Measurements from ENCODE around the gene TAF4B.
"Not testable (repeated sequence)": the region's sequence is repeated elsewhere in the genome, so short reads cannot be mapped to it uniquely, and the experiment has no call there.

Gene TAF4B, protein sequence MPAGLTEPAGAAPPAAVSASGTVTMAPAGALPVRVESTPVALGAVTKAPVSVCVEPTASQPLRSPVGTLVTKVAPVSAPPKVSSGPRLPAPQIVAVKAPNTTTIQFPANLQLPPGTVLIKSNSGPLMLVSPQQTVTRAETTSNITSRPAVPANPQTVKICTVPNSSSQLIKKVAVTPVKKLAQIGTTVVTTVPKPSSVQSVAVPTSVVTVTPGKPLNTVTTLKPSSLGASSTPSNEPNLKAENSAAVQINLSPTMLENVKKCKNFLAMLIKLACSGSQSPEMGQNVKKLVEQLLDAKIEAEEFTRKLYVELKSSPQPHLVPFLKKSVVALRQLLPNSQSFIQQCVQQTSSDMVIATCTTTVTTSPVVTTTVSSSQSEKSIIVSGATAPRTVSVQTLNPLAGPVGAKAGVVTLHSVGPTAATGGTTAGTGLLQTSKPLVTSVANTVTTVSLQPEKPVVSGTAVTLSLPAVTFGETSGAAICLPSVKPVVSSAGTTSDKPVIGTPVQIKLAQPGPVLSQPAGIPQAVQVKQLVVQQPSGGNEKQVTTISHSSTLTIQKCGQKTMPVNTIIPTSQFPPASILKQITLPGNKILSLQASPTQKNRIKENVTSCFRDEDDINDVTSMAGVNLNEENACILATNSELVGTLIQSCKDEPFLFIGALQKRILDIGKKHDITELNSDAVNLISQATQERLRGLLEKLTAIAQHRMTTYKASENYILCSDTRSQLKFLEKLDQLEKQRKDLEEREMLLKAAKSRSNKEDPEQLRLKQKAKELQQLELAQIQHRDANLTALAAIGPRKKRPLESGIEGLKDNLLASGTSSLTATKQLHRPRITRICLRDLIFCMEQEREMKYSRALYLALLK

DNA sequence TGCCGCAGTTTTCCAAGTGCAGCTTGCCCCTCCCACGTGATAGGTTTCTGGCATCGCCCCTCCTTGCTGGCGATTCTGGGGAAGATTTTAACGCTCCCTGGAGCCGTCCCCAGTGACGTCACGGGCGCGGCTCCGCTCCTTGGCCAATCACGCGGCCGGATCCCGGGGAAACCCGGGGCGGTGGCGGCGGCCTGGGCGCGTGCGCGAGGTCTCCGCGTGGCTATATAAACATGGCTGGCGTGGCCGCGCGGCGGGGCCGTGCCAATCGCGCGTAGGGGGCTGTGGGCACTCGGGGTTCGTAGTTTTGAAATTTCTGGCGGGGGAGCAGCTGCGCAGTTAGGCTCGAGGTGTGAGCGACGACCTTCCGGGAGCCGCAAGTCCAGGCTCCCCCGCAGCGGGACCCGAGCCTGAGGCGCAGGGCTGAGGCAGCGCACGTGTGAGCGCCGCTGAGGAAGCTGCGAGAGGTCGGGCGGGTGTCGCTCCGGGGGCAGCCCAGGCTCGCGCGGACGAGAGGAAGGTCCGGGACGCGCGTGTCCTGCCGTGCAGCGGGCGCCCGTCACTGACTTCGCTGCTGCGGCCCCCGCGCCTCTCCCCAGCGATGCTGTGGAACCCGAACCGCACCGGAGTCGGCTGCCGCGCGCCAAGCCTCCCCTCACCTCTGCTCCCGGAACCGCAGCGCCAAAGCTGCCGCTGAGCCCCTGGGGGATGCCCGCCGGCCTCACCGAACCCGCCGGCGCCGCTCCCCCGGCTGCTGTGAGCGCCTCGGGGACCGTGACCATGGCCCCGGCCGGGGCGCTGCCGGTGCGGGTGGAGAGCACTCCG lies at the start of gene TAF4B:
TAF4B (plus strand) TSS at position 217 of the 822 bp plus-strand sequence; CDS start at position 706, 489 bp downstream.
- peak; percentile 93 for DNase-seq

DNA sequence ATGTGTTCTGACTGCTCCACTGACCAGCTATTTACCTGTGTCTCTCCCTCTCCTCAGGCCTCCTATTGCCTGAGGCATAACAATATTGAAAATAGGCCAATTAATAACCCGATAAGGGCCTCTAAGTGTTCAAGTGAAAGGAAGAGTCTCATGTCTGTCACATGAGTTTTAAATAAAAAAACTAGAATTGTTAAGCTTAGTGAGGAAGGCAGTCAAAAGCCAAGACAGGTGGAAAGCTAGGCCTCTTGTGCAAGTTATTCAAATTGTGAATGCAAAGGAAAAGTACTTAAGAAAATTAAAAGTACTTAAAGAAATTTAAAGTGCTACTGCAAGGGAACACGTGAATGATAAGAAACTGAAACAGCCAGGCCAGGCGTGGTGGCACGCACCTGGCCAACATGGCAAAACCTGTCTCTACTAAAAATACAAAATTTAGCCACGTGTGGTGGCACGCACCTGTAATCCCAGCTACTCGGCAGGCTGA lies 44.9 kb upstream of the TAF4B start:
- no peak for DNase-seq

DNA sequence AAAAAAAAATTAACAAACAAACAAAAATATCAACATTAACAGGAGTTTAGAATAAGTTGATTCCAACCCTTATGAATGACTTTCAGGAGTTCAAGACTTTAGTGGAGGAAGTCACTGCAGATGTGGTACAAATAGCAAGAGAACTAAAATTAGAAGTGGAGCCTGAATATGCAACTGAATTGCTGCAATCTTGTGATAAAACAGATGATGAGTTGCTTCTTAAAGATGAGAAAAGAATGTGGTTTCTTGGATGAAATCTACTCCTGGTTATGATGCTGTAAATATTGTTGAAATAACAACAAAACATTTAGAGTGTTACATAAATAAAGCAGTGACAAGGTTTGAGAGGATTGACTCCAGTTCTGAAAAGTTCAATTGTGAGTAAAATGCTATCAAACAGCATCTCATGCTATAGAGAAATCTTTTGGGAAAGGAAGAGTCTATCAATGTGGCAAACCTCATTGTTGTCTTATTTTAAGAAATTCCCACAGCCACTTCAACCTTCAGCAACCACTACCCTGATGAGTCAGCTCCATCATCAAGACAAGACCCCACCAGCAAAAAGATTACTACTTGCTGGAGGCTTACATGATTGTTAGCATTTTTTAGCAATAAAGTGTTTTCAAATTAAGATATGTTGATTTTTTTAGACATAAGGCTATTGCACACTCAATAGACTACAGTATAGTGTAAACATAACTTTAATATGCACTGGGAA lies 42.7 kb upstream of the TAF4B start:
- DNase-seq = no peak

DNA sequence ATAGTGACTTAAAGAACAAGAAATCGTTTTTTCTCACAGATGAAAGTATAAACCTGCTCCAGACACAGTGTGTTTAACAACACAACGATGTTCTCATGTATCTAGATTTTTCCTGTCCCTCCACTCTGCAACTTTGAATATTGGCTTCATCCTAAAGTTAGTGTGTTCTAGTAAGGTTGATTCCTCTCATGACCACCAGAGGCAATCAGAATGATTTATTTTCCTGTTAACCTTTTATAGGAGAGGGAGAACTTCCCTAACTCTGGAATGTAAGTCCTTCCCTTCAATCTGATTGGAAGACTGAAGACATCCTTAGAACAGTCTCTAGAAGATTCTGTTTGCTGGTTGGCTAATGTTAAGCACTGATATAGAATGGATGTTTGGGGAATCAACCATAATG lies 41.0 kb upstream of the TAF4B start:
- DNase-seq = no peak

DNA sequence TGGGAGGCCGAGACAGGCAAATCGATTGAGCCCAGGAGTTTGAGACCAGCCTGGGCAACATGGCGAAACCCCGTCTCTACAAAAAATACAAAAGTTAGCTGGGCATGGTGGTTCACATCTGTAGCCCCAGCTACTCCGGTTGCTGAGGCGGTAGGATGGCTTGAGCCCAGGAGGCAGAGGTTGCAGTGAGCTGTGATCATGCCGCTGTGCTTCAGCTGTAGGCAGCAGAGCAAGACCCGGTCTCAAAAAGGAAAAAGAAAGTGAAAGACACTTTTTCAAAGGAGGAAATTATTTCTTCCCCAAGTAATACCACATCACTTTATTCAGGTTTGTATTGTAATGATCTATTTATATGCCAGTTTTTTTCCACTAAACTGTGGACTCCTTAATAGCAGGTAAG lies 35.7 kb upstream of the TAF4B start:
- peak; percentile 59 for DNase-seq

DNA sequence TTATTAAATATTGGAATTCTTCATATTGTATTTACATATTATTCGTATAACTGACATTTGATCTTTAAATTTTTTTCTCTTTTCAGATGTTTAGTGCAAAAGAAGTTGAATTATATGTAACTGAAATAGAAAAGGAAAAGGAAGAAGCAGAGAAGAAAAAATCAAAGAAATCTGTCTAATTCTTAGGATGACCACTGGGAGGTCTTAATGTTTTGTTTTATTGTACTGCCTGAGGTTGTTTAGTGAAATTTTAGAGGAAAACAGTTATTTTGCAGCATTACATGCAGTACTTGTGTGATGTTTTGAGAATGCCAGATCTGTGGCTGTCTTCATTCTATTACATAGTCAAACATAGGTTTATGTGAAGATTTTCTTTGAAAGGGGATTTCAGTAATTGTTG lies 34.0 kb upstream of the TAF4B start:
- DNase-seq = no peak

DNA sequence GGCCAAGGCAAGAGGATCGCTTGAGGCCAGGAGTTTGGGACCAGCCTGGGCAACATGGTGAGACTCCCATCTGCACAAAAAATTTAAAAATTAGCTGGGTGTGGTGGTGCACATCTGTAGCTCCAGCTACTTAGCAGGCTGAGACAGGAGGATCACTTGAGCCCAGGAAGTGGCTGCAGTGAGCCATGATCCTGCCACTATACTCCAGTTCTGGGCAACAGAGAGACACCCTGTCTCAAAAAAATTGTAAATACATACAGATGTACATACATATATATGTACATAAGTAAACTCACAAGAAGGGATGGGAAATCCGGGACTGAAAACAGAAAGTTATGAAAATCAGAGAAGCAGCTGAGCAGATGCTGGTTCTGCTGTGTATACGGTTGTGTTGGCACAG lies 29.6 kb upstream of the TAF4B start:
- DNase-seq = no peak

DNA sequence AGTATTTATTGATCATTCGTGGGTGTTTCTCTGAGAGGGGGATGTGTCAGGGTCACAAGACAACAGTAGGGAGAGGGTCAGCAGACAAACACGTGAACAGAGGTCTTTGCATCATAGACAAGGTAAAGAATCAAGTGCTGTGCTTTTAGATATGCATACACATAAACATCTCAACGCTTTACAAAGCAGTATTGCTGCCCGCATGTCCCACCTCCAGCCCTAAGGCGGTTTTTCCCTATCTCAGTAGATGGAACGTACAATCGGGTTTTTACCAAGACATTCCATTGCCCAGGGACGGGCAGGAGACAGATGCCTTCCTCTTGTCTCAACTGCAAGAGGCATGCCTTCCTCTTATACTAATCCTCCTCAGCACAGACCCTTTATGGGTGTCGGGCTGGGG lies 24.2 kb upstream of the TAF4B start:
- not testable (repeated sequence) for DNase-seq

DNA sequence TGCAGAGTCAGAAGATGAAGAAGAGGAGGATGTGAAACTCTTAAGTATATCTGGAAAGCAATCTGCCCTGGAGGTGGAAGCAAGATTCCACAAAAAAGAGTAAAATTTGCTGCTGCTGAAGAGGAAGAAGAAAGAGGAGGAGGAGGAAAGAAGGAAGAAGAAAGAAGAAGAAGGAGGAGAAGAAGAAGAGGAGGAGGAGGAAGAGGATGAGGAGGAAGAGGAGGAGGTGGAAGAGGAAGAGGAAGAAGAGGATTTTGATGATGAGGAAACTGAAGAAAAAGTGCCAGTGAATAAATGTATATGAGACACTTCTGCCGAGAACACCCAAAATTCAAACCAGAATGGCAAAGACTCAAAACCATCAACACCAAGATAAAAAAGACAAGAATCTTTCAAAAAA lies 20.9 kb upstream of the TAF4B start:
- no peak for DNase-seq

DNA sequence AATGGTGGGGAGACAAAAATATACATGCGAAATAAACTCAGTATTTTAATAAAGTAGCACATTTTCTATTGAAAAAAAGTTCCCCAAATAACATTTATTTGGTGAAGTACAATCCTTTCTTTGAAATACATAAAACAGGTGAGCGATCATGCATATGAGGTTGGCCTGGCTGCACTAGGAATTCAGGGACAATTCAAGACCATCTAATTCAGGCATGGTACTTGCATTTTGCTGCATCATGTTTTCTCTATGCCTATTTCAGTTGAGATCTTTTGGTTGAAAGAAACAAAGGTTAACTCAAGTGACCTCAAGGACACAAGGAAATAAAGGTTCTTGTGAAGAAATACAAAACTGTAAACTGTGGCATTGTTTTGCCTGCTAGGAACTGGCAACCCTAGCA lies 19.8 kb upstream of the TAF4B start:
- no peak for DNase-seq

DNA sequence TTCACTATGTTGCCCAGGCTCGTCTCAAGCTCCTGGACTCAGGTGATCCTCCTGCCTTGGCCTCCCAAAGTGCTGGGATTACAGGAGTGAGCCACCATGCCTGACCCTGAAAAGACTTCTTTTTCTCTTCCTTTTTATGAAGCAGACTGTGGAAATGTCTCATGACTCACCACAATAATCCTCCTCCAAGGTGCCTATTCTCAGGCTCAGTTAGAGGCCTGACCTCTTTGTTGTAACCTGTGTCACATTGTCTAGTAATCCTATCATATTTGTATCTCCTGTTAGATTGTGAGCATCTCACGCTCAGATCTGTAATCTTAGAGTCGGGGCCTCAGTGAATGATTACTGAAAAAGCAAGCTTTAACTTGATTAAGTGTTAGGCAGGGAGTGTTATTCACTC lies 18.3 kb upstream of the TAF4B start:
- no peak for DNase-seq

DNA sequence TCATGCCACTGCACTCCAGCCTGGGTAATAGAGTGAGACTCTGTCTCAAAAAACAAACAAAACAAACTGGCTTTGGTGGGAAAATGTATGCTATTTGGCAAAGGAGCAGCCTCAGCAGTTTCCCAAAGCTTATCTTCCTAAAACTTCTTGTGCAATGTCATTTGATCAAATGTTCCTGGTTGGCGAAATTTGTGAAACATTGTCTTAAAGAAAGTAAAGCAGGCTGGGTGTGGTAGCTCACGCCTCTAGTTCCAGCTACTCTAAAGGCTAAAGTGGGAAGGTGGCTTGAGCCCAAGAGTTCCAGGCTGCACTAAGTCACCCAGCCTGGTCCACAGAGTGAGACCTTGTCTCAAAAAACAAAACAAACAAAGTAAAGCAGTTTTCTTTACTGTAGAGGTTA lies 17.3 kb upstream of the TAF4B start:
- DNase-seq = no peak

DNA sequence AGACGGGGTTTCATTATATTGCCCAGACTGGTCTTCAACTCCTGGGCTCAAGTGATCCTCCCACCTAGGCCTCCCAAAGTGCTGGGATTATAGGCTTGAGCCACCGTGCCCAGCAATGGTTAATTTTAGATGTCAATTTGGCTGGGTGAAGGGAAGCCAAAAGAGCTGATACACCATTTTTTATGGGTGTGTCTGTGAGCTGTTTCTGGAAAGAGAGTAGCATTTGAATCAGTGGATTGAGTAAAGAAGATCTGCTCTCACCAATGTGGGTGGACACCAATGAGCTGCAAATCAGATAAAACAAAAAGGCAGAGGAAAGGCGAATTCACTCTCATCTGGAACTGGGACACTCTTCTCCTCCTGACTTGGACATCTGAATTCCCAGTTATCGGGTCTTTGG lies 16.1 kb upstream of the TAF4B start:
- no peak for DNase-seq

DNA sequence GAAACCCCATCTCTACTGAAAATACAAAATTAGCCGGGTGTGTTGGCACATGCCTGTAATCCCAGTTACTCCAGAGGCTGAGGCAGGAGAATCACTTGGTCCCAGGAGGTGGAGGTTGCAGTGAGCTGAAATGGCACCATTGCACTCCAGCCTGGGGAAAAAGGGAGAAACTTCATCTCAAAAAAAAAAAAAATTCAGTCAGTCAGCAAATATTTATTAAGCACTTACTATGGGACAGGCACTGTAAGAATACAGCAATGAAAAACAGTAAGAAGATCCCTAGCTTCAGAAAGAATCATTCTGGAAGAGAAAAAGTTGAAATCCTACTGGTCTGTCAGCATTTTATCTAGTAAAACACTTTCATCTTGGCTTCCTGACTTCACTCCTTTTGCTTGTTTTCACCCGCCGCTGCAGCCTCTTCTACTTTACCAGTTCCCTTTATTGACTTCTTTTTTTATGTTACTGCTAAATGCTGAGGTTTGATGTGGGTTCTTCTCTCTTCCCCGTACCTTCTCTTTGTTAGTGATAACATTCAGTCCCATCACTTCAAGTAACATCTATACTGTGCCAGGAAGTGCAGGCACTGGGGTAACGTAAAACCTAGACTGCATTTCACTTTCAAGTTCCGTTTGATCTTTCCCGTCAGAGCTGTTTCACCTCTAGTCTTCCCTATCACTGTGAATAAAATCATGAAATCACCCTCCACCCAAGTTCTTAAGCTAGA lies 10.8 kb upstream of the TAF4B start:
- DNase-seq = peak; percentile 73

DNA sequence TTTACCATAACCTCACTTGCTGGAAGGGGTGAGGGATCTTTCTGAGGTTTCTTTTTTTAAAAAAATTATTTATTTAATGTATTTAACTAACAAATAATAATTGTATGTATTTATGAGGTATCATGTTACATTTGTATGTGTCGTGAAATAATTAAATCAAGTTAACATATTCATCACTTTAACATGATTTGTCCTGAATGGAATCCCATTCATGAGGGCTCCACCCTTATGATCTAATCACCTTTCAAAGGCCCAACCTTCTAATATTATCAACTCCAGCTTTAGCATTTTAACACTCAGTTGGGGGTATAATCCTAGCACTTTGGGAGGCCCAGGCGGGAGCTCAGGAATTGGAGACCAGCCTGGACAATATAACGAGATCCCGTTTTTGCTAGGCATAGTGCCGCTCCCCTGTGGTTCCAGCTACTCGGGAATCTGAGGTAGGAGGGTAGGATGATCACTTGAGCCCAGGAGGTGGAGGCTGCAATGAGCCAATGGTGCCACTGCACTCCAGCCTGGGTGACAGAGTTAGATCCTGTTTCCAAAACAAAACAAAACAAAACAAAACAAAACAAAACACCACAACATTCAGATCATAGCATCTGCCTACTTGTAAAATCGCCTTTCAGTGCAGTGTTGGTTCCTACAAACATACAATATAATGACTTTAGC lies 1.1 kb upstream of the TAF4B start:
- DNase-seq = peak; percentile 17

DNA sequence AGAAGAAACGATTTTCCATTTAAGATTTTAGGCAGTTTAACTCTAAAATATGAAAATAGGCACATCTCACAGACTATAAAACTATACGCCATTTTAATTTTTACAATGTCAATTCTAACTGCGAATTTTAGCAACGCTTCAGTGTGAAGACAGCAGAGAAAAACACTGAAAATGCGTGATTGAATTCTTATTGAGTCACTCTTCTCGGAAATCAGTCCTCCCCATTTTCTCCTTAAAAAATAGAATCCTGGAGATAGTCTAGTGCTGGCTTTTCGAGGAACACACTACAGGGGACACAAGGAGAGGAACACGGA lies 373 bp upstream of the TAF4B start:
- DNase-seq = no peak

DNA sequence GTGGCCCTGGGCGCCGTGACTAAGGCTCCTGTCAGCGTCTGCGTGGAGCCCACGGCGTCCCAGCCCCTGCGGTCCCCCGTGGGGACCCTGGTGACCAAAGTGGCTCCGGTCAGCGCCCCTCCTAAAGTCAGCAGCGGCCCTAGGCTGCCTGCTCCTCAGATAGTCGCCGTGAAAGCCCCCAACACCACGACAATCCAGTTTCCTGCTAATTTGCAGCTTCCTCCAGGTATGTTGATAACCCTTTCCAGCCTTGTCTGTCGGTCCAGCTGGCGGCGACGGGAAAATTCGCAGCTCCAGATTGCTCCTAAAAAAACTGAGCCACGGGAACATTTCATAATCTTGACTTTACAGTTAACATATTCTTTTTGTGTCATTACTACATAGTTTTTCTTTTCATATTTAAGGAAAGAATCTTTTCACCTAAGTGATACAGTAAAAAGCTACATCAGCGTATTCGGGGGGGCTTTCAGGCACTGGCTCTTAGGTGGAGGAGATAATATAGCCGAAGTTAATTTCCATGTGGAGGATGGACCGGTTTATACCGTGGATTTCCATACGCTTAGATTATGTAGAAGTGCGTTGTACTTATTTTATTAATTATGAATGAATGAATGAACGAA lies 916 bp downstream of the TAF4B start:
- DNase-seq = peak; percentile 8

DNA sequence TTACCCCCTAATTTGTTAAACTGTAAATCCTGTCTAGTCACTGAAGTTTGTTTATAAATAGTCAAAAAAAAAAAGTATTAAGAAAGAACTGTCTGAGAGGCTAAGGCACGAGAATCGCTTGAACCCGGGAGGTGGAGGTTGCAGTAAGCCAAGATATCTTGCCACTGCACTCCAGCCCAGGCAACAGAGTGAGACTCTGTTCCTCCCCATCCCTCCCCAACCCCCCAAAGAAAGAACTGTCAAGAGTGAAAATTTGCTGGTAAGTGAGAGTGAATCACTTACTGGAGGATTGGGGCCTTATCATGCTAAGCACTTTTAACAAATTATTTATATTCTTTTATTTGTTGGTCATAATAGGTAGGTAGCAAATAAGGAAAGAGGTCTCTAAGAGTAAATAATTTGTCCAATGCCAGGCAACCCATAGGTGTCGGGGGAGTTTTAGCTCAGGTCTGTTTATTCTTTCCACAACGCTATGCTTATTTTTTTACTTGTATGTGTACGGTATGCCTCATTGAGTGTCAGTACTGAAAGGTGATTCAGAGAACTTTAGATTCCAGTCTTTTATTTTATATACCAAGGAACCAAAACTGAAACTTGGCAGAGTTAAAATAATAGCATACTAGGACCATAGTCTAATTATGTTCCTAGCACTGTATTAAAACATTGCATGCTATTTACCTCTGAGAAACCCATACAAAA lies 2.5 kb downstream of the TAF4B start:
- no peak for DNase-seq

DNA sequence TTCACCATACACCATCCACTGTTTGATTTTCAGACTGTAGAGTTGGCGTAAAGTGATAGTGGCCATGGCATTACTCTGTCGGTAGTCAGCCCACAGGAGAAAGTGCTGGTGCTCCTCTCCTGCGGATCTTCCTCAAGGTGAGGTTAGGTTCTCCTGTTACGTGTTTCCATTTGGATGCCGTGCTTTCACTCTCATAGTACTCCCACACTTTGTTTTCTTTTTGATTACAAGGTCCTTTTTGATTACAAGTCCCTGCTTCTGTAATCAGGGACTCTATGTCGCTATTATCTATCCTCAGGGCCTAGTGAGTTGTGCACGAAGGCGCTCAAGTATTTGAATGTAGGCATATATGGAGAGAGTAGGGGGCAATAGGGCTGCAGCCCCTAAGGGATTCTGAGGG lies 4.3 kb downstream of the TAF4B start:
- no peak for DNase-seq

DNA sequence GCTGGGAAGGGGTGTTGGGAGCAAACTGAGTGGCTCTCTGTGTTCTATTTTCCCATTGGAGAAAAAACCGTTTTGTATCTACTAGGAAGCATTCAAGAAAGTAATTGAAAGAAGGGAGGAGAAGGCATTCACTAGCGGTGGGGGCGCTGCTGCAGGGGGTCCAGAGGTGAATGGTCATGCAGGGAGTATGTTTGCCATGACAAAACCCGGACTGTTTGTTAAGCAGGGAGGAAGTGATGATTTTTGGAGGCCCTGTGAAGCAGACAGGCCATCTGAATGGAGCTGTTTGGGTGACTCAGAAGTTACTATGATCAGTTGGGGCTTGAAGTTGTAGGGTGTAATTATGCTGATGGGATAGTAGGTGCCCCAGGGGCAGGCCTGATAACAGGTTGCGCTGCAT lies 7.0 kb downstream of the TAF4B start:
- DNase-seq = no peak
